SKM-1 (cell line): ENCODE results near the gene OR4D10.

ENCODE experiments used
- DNase-seq: peaks from one replicate; lab custom pipeline; 2025; ENCODE audit not compliant: unreplicated experiment; lab: John Stamatoyannopoulos, UW

The OR4D10 gene

GRCh38 chr11:59523541-59523940 is 50.4 kb downstream of the OR4D10 start:
- DNase-seq = no peak

DNA sequence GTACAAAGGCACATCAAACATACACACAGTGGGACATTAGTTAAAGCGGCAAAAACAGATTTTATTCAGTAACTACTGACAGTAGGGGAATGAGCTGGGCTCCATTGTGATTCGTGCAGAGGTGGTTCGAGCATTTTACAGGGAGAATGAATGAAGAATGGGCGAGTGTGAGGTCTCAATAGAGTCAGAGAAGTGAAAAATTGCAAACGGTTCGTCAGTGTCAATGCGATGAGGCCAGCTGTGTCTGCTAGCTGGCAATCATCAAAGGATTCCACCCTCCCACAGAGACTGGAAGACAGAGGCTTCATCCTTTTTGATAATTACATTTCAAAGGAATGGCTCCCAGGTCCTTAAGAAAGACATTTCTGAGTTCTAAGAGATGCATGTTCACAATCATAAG is 55.6 kb downstream of the OR4D10 start:
- no peak for DNase-seq
